GM23248 (cell line): ENCODE data around the gene FBXO44. TPM values are rescaled to one million over a fixed set of nuclear protein-coding genes. Genes with fewer than 3 reads are reported as not detected.

Source experiments
- DNase-seq: peaks from one replicate; pipeline ENCODE4 v3.0.0-alpha.2; 2015
- H2AFZ ChIP-seq: fragments of 200-600 bp; sonication (generic); 2 replicates; pipeline ENCODE4 v1.6.1; 2016; ENCODE audit warnings: antibody characterized with exemption
- H3F3A ChIP-seq: fragments of 200-600 bp; sonication (generic); 2 replicates; pipeline ENCODE4 v1.6.1; 2016; ENCODE audit warnings: mild to moderate bottlenecking, antibody characterized with exemption, mixed run types; ENCODE audit not compliant: insufficient read depth
- H3K27ac ChIP-seq: fragments of 200-600 bp; sonication (generic); 2 replicates; pipeline ENCODE4 v1.5.1; 2016; ENCODE audit warnings: mild to moderate bottlenecking
- H3K27me3 ChIP-seq: fragments of 200-600 bp; sonication (generic); replicated peaks from 2 replicates; pipeline ENCODE4 v1.6.1; 2016; ENCODE audit warnings: mild to moderate bottlenecking; ENCODE audit not compliant: insufficient read depth
- H3K36me3 ChIP-seq: fragments of 200-600 bp; sonication (generic); 2 replicates; pipeline ENCODE4 v1.6.1; 2016; ENCODE audit warnings: low read depth, mild to moderate bottlenecking
- H3K4me1 ChIP-seq: fragments of 200-600 bp; sonication (generic); 2 replicates; pipeline ENCODE4 v1.6.1; 2016; ENCODE audit warnings: mild to moderate bottlenecking; ENCODE audit not compliant: insufficient read depth
- H3K4me2 ChIP-seq: fragments of 200-600 bp; sonication (generic); one replicate; pipeline ENCODE4 v1.6.1; 2016; ENCODE audit warnings: mild to moderate bottlenecking; ENCODE audit not compliant: unreplicated experiment
- H3K4me3 ChIP-seq: fragments of 200-600 bp; sonication (generic); 2 replicates; pipeline ENCODE4 v1.5.1; 2016; ENCODE audit warnings: mild to moderate bottlenecking
- H3K79me2 ChIP-seq: fragments of 200-600 bp; sonication (generic); 2 replicates; pipeline ENCODE4 v1.6.1; 2016; ENCODE audit warnings: mild to moderate bottlenecking; ENCODE audit not compliant: insufficient read depth
- H3K9ac ChIP-seq: fragments of 200-600 bp; sonication (generic); 2 replicates; pipeline ENCODE4 v1.6.1; 2016; ENCODE audit warnings: mild to moderate bottlenecking
- H3K9me2 ChIP-seq: fragments of 200-600 bp; sonication (generic); 2 replicates; pipeline ENCODE4 v1.6.1; 2016; ENCODE audit warnings: mixed run types, mild to moderate bottlenecking, moderate library complexity; ENCODE audit not compliant: insufficient read depth
- H3K9me3 ChIP-seq: fragments of 200-600 bp; sonication (generic); one replicate; pipeline ENCODE4 v1.6.1; 2017; ENCODE audit warnings: low read depth
- H4K20me1 ChIP-seq: fragments of 200-600 bp; sonication (generic); 2 replicates; pipeline ENCODE4 v1.6.0; 2016; ENCODE audit not compliant: insufficient read depth
- EZH2 ChIP-seq: fragments of 200-600 bp; sonication (generic); IDR thresholded peaks from 2 replicates; pipeline ENCODE4 v1.6.1; 2018; ENCODE audit warnings: antibody characterized with exemption, mild to moderate bottlenecking; ENCODE audit not compliant: insufficient read depth, poor library complexity, severe bottlenecking
- EZH2phosphoT487 ChIP-seq: fragments of 200-600 bp; sonication (generic); IDR thresholded peaks from 2 replicates; pipeline ENCODE4 v1.6.1; 2018; ENCODE audit warnings: antibody characterized with exemption, moderate library complexity, mild to moderate bottlenecking, low read depth; ENCODE audit not compliant: insufficient read depth
- WGBS, 2 experiments: methylation state at CpG; one replicate each; pipeline ENCODE4 v1.1.6; 2015 to 2017; ENCODE audit warnings: low lambda C conversion rate in 2 of 2, low coverage in 1 of 2; ENCODE audit errors: missing lambda C conversion rate in 2 of 2; 5-methylcytosine and 5-hydroxymethylcytosine counted together
- in situ Hi-C: fragments of 300-500 bp; cut with MboI; formaldehyde crosslinking; loops from 2 replicates; pipeline ENCODE4 v1.15.0; 2020
- polyA plus RNA-seq: library from polyadenylated mRNA; unstranded; fragments of >200 nt; fragmentation: Nextera tagmentation; extraction: Ambion mirVana; gene quantifications from 2 replicates; pipeline ENCODE4 v1.2.1, GENCODE V29; 2016
- total RNA-seq: library from RNA; depleted of rRNA; stranded (reverse); fragments of >200 nt; shearing (Covaris generic); gene quantifications from 2 replicates; pipeline ENCODE4 v1.2.3, GENCODE V29; 2014

The FBXO44 gene
- total and polyA plus RNA-seq, 2 experiments from 2014 or later, result 19.4 to 20.6 TPM

GRCh38 chr1:11661103-11661502 lies 6.4 kb downstream of the FBXO44 start:
- TF ChIP-seq EZH2, result no peak
- no peak for TF ChIP-seq EZH2phosphoT487
- H3K36me3 ChIP-seq, result no peaks in the 10 kb centered on the region; the same call in 1 of the 2 replicates
- no peaks in the 10 kb centered on the region for H3K9me3 ChIP-seq
- 86 to 88% methylated on average over 17 of the region's 17 CpGs for WGBS, 2 experiments
- H4K20me1 ChIP-seq, result no peaks in the 10 kb centered on the region
- DNase-seq, result no peak
- no peak overlapping the region for H2AFZ ChIP-seq
- H3K4me1 ChIP-seq, result no peaks in the 10 kb centered on the region
- H3F3A ChIP-seq, result no peaks in the 10 kb centered on the region
- no peak overlapping the region for H3K27ac ChIP-seq
- H3K27me3 ChIP-seq, result no peaks in the 10 kb centered on the region
- no peak overlapping the region for H3K9ac ChIP-seq
- H3K4me3 ChIP-seq, result no peak overlapping the region
- H3K4me2 ChIP-seq, result no peak overlapping the region
- in situ Hi-C loops, result no loop called here
- H3K79me2 ChIP-seq, result no peaks in the 10 kb centered on the region
- H3K9me2 ChIP-seq, result no peaks in the 10 kb centered on the region

GRCh38 chr1:11664336-11665065 lies 9.8 kb downstream of the FBXO44 start:
- no peaks in the 10 kb centered on the region for H3K36me3 ChIP-seq
- TF ChIP-seq EZH2, result no peak
- no peak for TF ChIP-seq EZH2phosphoT487
- no peaks in the 10 kb centered on the region for H3K4me1 ChIP-seq
- no peaks in the 10 kb centered on the region for H3K79me2 ChIP-seq
- H3K27me3 ChIP-seq, result no peaks in the 10 kb centered on the region
- in situ Hi-C loops, result no loop called here
- H3F3A ChIP-seq, result no peaks in the 10 kb centered on the region
- DNase-seq, result peak; percentile 59
- H3K9ac ChIP-seq, result peak overlapping the region; percentile 70
- H4K20me1 ChIP-seq, result no peaks in the 10 kb centered on the region
- no peaks in the 10 kb centered on the region for H3K9me2 ChIP-seq
- H3K4me3 ChIP-seq, result peak overlapping the region; percentile 66
- H2AFZ ChIP-seq, result peak overlapping the region; percentile 77
- no peak overlapping the region for H3K27ac ChIP-seq
- H3K4me2 ChIP-seq, result peak overlapping the region; percentile 76
- no peaks in the 10 kb centered on the region for H3K9me3 ChIP-seq
- 4% methylated on average over 39 to 45 of the region's 66 CpGs for WGBS, 2 experiments

GRCh38 chr1:11668516-11668915 lies 13.8 kb downstream of the FBXO44 start:
- Histone ChIP-seq H3K36me3 (no peaks in the 10 kb centered on the region), H3K27ac (no peak overlapping the region), H3K4me2 (no peak overlapping the region), H3K27me3 (no peaks in the 10 kb centered on the region), H3K9me3 (no peaks in the 10 kb centered on the region), H3K9ac (no peak overlapping the region), H3K4me3 (no peak overlapping the region), H2AFZ (no peak overlapping the region), H3K9me2 (no peaks in the 10 kb centered on the region), H3K79me2 (no peaks in the 10 kb centered on the region), H4K20me1 (no peaks in the 10 kb centered on the region), H3K4me1 (no peaks in the 10 kb centered on the region), H3F3A (no peaks in the 10 kb centered on the region)
- no peak for DNase-seq
- in situ Hi-C loops, result no loop called here
- TF ChIP-seq EZH2phosphoT487 (no peak), EZH2 (no peak)
- WGBS, 2 experiments, result 83 to 84% methylated on average over 14 of the region's 14 CpGs

- H3K27me3 ChIP-seq, result no peaks in the 10 kb centered on the region
- 67 to 75% methylated on average over 6 of the region's 6 CpGs for WGBS, 2 experiments
- H3F3A ChIP-seq, result no peaks in the 10 kb centered on the region
- TF ChIP-seq EZH2 (no peak), EZH2phosphoT487 (no peak)
- in situ Hi-C loops, result no loop called here
- no peak for DNase-seq
- no peaks in the 10 kb centered on the region for H3K9me2 ChIP-seq
- H3K79me2 ChIP-seq, result no peaks in the 10 kb centered on the region
- H3K27ac ChIP-seq, result no peak overlapping the region
- H3K9ac ChIP-seq, result no peak overlapping the region
- H2AFZ ChIP-seq, result no peak overlapping the region
- H4K20me1 ChIP-seq, result no peaks in the 10 kb centered on the region
- no peak overlapping the region for H3K4me3 ChIP-seq
- no peaks in the 10 kb centered on the region for H3K9me3 ChIP-seq
- no peaks in the 10 kb centered on the region for H3K4me1 ChIP-seq
- H3K36me3 ChIP-seq, result no peaks in the 10 kb centered on the region
- no peak overlapping the region for H3K4me2 ChIP-seq
Measured at GRCh38 chr1:11670747-11671146, 16.1 kb downstream of the FBXO44 start.

- H3K9me3 ChIP-seq, result no peaks in the 10 kb centered on the region
Measured at GRCh38 chr1:11671205-11671543, 16.5 kb downstream of the FBXO44 start.

More at GRCh38 chr1:11671205-11671543, 16.5 kb downstream of the FBXO44 start:
- Histone ChIP-seq H3K9ac (no peak overlapping the region), H3K36me3 (no peaks in the 10 kb centered on the region), H3K4me2 (no peak overlapping the region), H3K27me3 (no peaks in the 10 kb centered on the region), H3K9me2 (no peaks in the 10 kb centered on the region), H3K27ac (no peak overlapping the region), H3K4me3 (no peak overlapping the region), H3K79me2 (no peaks in the 10 kb centered on the region), H3K4me1 (no peaks in the 10 kb centered on the region), H4K20me1 (no peaks in the 10 kb centered on the region), H3F3A (no peaks in the 10 kb centered on the region), H2AFZ (no peak overlapping the region)
- 88 to 94% methylated on average over 6 of the region's 6 CpGs for WGBS, 2 experiments
- in situ Hi-C loops, result no loop called here
- no peak for DNase-seq
- TF ChIP-seq EZH2, result no peak
- no peak for TF ChIP-seq EZH2phosphoT487
